C4-2B (cell line): ENCODE data around the gene CASQ2.

ENCODE experiments used
- CTCF ChIP-seq: fragments of 450-650 bp; conservative IDR thresholded peaks from 2 replicates; pipeline ENCODE4 v1.5.1; 2017; ENCODE audit warnings: mild to moderate bottlenecking
- ZFX ChIP-seq: fragments of 450-650 bp; IDR thresholded peaks from 2 replicates; pipeline ENCODE4 v1.6.1; 2017

- no peak for TF ChIP-seq CTCF
- no peak for TF ChIP-seq ZFX
Observed at GRCh38 chr1:115805597-115805996, 37.1 kb upstream of the CASQ2 start.
